GM12872 (cell line): ENCODE measurements around the gene INTS11.

Experiments used
- CTCF ChIP-seq: IDR thresholded peaks from 3 replicates; pipeline ENCODE4 v1.5.1; 2011; ENCODE audit warnings: low read depth, mild to moderate bottlenecking, low read length, moderate library complexity; ENCODE audit not compliant: insufficient read depth

Gene INTS11

DNA sequence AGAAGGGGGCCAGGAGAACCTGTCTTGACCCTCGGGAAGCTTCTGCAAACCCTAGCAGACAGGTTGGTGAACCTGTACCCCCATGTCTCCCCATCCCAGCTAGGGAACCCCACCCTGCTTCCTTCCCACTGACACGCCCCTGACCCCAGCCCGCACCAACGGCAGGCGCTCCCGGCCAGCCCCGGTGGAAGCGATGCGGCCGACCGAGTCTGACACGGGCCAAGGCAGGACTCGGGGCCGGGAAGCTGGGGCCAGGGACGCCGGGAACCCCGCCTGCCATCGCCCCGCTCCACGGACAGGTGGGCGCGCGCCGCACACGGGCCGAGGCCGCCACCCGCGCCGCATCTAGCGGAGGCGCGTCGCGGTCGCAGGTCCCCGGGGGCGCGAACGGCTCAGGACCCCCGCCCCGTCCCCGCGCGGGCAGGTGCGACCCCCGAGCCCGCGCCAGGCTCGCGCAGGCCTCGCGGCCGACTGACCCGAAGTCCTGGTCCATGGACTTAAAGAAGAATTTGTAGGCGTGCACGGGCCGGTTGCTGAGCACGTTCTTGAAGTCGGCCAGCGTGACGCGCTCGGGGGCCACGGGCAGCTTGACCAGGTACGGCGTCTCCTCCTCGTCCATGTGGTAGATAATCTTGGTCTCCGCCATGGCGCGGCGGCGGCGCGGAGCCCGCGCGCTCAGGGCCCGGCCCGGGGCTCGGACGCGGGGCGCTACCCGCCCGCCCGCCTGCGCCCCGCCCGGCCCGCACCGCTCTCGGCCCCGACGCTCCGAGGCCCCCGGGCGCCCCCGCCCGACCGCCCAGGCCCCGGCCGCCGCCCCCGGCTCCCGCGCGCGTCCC is 24.2 kb upstream of the INTS11 start:
- TF ChIP-seq CTCF, result no peak

DNA sequence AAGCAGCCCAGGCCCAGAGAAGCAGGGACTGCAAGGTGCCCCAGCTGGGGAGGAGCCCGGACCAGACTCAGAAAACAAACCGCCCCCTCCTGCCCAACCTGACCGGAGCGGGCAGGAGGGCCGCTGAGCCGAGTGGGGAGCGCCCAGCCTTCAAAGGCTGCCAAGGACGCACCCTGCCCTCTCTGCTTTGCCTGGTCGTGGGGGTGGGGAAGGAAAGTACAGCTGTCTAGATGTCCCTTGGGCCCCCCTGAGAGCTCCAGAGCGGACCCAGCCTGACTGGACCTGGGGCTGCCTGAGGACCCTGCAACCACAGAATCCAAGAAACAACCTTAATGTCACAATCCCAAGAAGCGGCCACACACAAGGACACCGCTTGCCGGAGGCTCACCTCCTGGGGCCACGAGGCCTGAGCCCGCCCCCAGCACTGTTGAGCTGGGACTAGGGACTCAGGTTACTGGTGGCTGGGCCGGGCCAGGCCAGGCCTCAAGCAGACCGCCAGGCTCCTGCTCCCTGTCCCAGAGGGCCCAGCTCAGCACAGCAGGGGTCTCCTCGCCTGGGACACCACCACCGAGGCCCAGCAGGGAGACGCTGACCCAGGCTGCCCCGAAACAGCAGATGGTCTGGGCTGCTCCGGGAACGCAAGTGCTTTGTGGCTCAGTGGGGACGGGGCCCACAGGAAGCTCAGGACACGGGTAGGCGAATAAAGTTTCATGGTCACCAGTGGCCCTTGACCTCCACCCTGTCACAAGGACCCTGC is 23.4 kb upstream of the INTS11 start:
- TF ChIP-seq CTCF, result no peak

- no peak for TF ChIP-seq CTCF
Measured at GRCh38 chr1:1347026-1347595, 22.7 kb upstream of the INTS11 start.

DNA sequence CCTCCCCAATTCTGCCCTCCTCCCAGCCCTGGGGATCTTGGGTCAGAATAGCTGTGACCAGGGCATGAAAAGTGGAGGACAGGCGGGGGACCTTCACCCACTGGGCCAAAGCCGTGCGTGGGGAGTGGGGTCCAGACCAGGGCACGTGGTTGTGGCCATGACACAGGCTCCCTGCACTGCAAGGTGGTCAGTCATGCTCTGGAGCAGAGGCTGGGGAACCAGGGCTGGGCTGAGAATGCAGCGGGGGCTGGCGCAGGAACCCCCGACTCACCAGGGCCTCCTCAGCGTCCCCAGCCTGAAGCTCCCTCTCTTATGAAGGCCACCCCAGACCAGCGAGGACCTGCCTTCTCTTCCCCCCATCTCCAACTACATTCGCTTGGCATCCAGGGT is 22.0 kb upstream of the INTS11 start:
- no peak for TF ChIP-seq CTCF

- no peak for TF ChIP-seq CTCF
Measured at GRCh38 chr1:1345860-1346500, 21.5 kb upstream of the INTS11 start.

GRCh38 chr1:1345384-1345783 is 20.9 kb upstream of the INTS11 start:
- no peak for TF ChIP-seq CTCF
